Erythroblast (primary cell): ENCODE measurements around the gene MAD1L1.

Experiments
- GATA1 ChIP-seq: IDR thresholded peaks from 2 replicates; pipeline ENCODE4 v1.6.1; 2011; ENCODE audit warnings: low read depth, mild to moderate bottlenecking, control low read depth, low read length, moderate library complexity
- POLR2A ChIP-seq: IDR thresholded peaks from 2 replicates; pipeline ENCODE4 v1.6.1; 2011; ENCODE audit warnings: mild to moderate bottlenecking, low read length

- TF ChIP-seq POLR2A (no peak), GATA1 (no peak)
Observed at GRCh38 chr7:2053395-2053794, 179.3 kb downstream of the MAD1L1 start.
